PC-9 (cell line): ENCODE results near the gene MYO3B.

ENCODE experiments used
- CTCF ChIP-seq: fragments of 200-600 bp; sonication (generic); conservative IDR thresholded peaks from 2 replicates; pipeline ENCODE4 v1.6.1; 2017; ENCODE audit warnings: mixed run types, antibody characterized with exemption, mild to moderate bottlenecking, moderate library complexity
- EZH2 ChIP-seq: fragments of 200-600 bp; sonication (generic); IDR thresholded peaks from 2 replicates; pipeline ENCODE4 v1.8.0; 2017; ENCODE audit warnings: antibody characterized with exemption, low read depth

GRCh38 chr2:170647741-170648436 is 469.9 kb downstream of the MYO3B start:
- TF ChIP-seq EZH2 (no peak), CTCF (no peak)
